Stimulated activated memory B cell treated with anti-CD40 and anti-IgM and Interleukin-4, amounts not matched to agents 10 μg/mL and 1 μg/mL and 100 μg/mL, for 72 hours (primary cell): ENCODE data around the gene CMSS1.

Experiments used
- ATAC-seq: fragments of 150-1000 bp; cut with Tn5 transposase; 2 replicates; pipeline ENCODE4 v1.10.0; 2021
- H3K27ac Mint-ChIP-seq: one replicate; pipeline ENCODE4 v1.8.0; 2022; ENCODE audit warnings: mild to moderate bottlenecking, mixed read lengths
- H3K27me3 Mint-ChIP-seq: one replicate; pipeline ENCODE4 v1.8.0; 2022; ENCODE audit warnings: mixed read lengths
- H3K36me3 Mint-ChIP-seq: one replicate; pipeline ENCODE4 v1.8.0; 2022; ENCODE audit warnings: mixed read lengths
- H3K4me1 Mint-ChIP-seq: one replicate; pipeline ENCODE4 v1.8.0; 2022; ENCODE audit warnings: mixed read lengths
- H3K4me3 Mint-ChIP-seq: one replicate; pipeline ENCODE4 v1.8.0; 2022; ENCODE audit warnings: mild to moderate bottlenecking, moderate library complexity, mixed read lengths
- H3K9me3 Mint-ChIP-seq: one replicate; pipeline ENCODE4 v1.8.0; 2022; ENCODE audit warnings: mixed read lengths

CMSS1 gene

GRCh38 chr3:99871231-99872045 is 53.8 kb downstream of the CMSS1 start:
- ATAC-seq, result no peak
- H3K27me3 Mint-ChIP-seq, result no peaks in the 10 kb centered on the region
- H3K4me3 Mint-ChIP-seq, result no peak overlapping the region

GRCh38 chr3:99872923-99873254 is 55.2 kb downstream of the CMSS1 start:
- H3K4me1 Mint-ChIP-seq, result peaks cover 31% of the 10 kb centered on the region

More at GRCh38 chr3:99871231-99872045, 53.8 kb downstream of the CMSS1 start:
- peak overlapping the region; percentile 50 for H3K27ac Mint-ChIP-seq
- H3K9me3 Mint-ChIP-seq, result no peaks in the 10 kb centered on the region
- no peaks in the 10 kb centered on the region for H3K36me3 Mint-ChIP-seq
- H3K4me1 Mint-ChIP-seq, result peaks cover 25% of the 10 kb centered on the region

GRCh38 chr3:99873269-99874102 is 55.8 kb downstream of the CMSS1 start:
- no peak for ATAC-seq
- Mint-ChIP-seq H3K36me3 (no peaks in the 10 kb centered on the region), H3K27ac (no peak overlapping the region), H3K4me3 (no peak overlapping the region), H3K4me1 (peaks cover 29% of the 10 kb centered on the region), H3K9me3 (no peaks in the 10 kb centered on the region), H3K27me3 (no peaks in the 10 kb centered on the region)

More at GRCh38 chr3:99872923-99873254, 55.2 kb downstream of the CMSS1 start:
- ATAC-seq, result peak; percentile 66
- Mint-ChIP-seq H3K27me3 (no peaks in the 10 kb centered on the region), H3K27ac (peak overlapping the region; percentile 50), H3K9me3 (no peaks in the 10 kb centered on the region), H3K4me3 (no peak overlapping the region), H3K36me3 (no peaks in the 10 kb centered on the region)

- Mint-ChIP-seq H3K4me3 (no peak overlapping the region), H3K9me3 (no peaks in the 10 kb centered on the region), H3K4me1 (peaks cover 29% of the 10 kb centered on the region), H3K36me3 (no peaks in the 10 kb centered on the region), H3K27ac (no peak overlapping the region), H3K27me3 (no peaks in the 10 kb centered on the region)
- no peak for ATAC-seq
Measured at GRCh38 chr3:99874237-99875002, 56.8 kb downstream of the CMSS1 start.

GRCh38 chr3:99875581-99875928 is 57.9 kb downstream of the CMSS1 start:
- H3K4me3 Mint-ChIP-seq, result peak overlapping the region; percentile 76
- H3K27ac Mint-ChIP-seq, result peak overlapping the region; percentile 71
- H3K27me3 Mint-ChIP-seq, result no peaks in the 10 kb centered on the region
- H3K9me3 Mint-ChIP-seq, result no peaks in the 10 kb centered on the region
- ATAC-seq, result no peak
- H3K36me3 Mint-ChIP-seq, result no peaks in the 10 kb centered on the region
- H3K4me1 Mint-ChIP-seq, result peaks cover 29% of the 10 kb centered on the region

GRCh38 chr3:99875929-99876841 is 58.5 kb downstream of the CMSS1 start:
- Mint-ChIP-seq H3K27ac (peak overlapping the region; percentile 71), H3K9me3 (no peaks in the 10 kb centered on the region), H3K36me3 (no peaks in the 10 kb centered on the region), H3K4me3 (peak overlapping the region; percentile 76), H3K27me3 (no peaks in the 10 kb centered on the region), H3K4me1 (peaks cover 29% of the 10 kb centered on the region)
- peak; percentile 97 for ATAC-seq

GRCh38 chr3:99877031-99877579 is 59.4 kb downstream of the CMSS1 start:
- ATAC-seq, result no peak
- no peaks in the 10 kb centered on the region for H3K9me3 Mint-ChIP-seq
- no peak overlapping the region for H3K4me3 Mint-ChIP-seq
- no peaks in the 10 kb centered on the region for H3K27me3 Mint-ChIP-seq
- H3K27ac Mint-ChIP-seq, result peak overlapping the region; percentile 71
- H3K4me1 Mint-ChIP-seq, result peaks cover 25% of the 10 kb centered on the region
- no peaks in the 10 kb centered on the region for H3K36me3 Mint-ChIP-seq

- Mint-ChIP-seq H3K4me1 (peaks cover 18% of the 10 kb centered on the region), H3K4me3 (no peak overlapping the region), H3K9me3 (no peaks in the 10 kb centered on the region), H3K36me3 (no peaks in the 10 kb centered on the region), H3K27me3 (no peaks in the 10 kb centered on the region), H3K27ac (peak overlapping the region; percentile 22)
- ATAC-seq, result peak; percentile 13
Measured at GRCh38 chr3:99878005-99878404, 60.3 kb downstream of the CMSS1 start.

- Mint-ChIP-seq H3K4me3 (no peak overlapping the region), H3K9me3 (no peaks in the 10 kb centered on the region), H3K27ac (no peak overlapping the region), H3K4me1 (peaks cover 18% of the 10 kb centered on the region), H3K36me3 (no peaks in the 10 kb centered on the region), H3K27me3 (no peaks in the 10 kb centered on the region)
- no peak for ATAC-seq
Measured at GRCh38 chr3:99879275-99879674, 61.6 kb downstream of the CMSS1 start.

- Mint-ChIP-seq H3K4me3 (no peak overlapping the region), H3K27me3 (no peaks in the 10 kb centered on the region), H3K9me3 (no peaks in the 10 kb centered on the region), H3K4me1 (peaks cover 22% of the 10 kb centered on the region), H3K36me3 (peaks cover 8% of the 10 kb centered on the region), H3K27ac (no peak overlapping the region)
- no peak for ATAC-seq
Measured at GRCh38 chr3:99881121-99881524, 63.5 kb downstream of the CMSS1 start.

- Mint-ChIP-seq H3K27me3 (no peaks in the 10 kb centered on the region), H3K4me3 (no peak overlapping the region), H3K36me3 (peaks cover 10% of the 10 kb centered on the region), H3K4me1 (peaks cover 9% of the 10 kb centered on the region), H3K9me3 (no peaks in the 10 kb centered on the region), H3K27ac (no peak overlapping the region)
- ATAC-seq, result no peak
Measured at GRCh38 chr3:99882436-99883137, 64.9 kb downstream of the CMSS1 start.

- Mint-ChIP-seq H3K4me3 (no peak overlapping the region), H3K9me3 (no peaks in the 10 kb centered on the region), H3K4me1 (peaks cover 4% of the 10 kb centered on the region), H3K27ac (no peak overlapping the region), H3K27me3 (no peaks in the 10 kb centered on the region), H3K36me3 (peaks cover 10% of the 10 kb centered on the region)
- no peak for ATAC-seq
Measured at GRCh38 chr3:99883138-99883461, 65.4 kb downstream of the CMSS1 start.

GRCh38 chr3:99883693-99884092 is 66.0 kb downstream of the CMSS1 start:
- no peaks in the 10 kb centered on the region for H3K27me3 Mint-ChIP-seq
- peaks cover 4% of the 10 kb centered on the region for H3K4me1 Mint-ChIP-seq
- peaks cover 10% of the 10 kb centered on the region for H3K36me3 Mint-ChIP-seq
- H3K27ac Mint-ChIP-seq, result no peak overlapping the region
- no peak overlapping the region for H3K4me3 Mint-ChIP-seq
- no peaks in the 10 kb centered on the region for H3K9me3 Mint-ChIP-seq
- ATAC-seq, result no peak

GRCh38 chr3:99884484-99884883 is 66.8 kb downstream of the CMSS1 start:
- Mint-ChIP-seq H3K4me1 (peaks cover 4% of the 10 kb centered on the region), H3K27me3 (no peaks in the 10 kb centered on the region), H3K4me3 (no peak overlapping the region), H3K27ac (no peak overlapping the region), H3K36me3 (peaks cover 12% of the 10 kb centered on the region), H3K9me3 (no peaks in the 10 kb centered on the region)
- ATAC-seq, result no peak
